A549 (cell line): Measurements from ENCODE around the gene GAS1. TPM values are rescaled to one million over a fixed set of nuclear protein-coding genes. Genes with fewer than 3 reads are reported as not detected.

Experiments used
- ATAC-seq, 2 experiments: fragments of 200-7000 bp in 1 of 2; fragments of >200 bp in 1 of 2; cut with Nextera tagmentation in 1 of 2; cut with Tn5 transposase in 1 of 2; 3 replicates each; pipeline versions ENCODE4 v1.8.0 to v1.9.1; 2018 to 2020; ENCODE audit warnings: mild to moderate bottlenecking in 1 of 2, moderate library complexity in 1 of 2
- CTCF ChIA-PET: fragments of 300-600 bp; sonication (Branson Sonifier 250); formaldehyde crosslinking; extraction: SDS; loops from one replicate; lab custom pipeline; 2021; ENCODE audit warnings: antibody characterized with exemption, inconsistent platforms; lab: Yijun Ruan, JAX
- POLR2A ChIA-PET: fragments of 350-600 bp; formaldehyde crosslinking; extraction: SDS; loops from one replicate; lab custom pipeline; 2021; ENCODE audit warnings: antibody characterized with exemption, inconsistent platforms; lab: Yijun Ruan, JAX
- DNase-seq, 2 experiments: peaks; one replicate each; pipeline versions ENCODE4 v3.0.0 to v3.0.0-alpha.2; 2011 to 2016; ENCODE audit warnings: low read depth in 1 of 2, low spot score in 1 of 2
- FAIRE-seq: peaks from 2 replicates; lab custom pipeline; 2011; peaks lifted over from hg19 to GRCh38; lab: Jason Lieb, UNC
- H3K27ac ChIP-seq, 2 experiments: fragments of >200 bp; sonication (Bioruptor Twin); formaldehyde crosslinking; 3 replicates each; pipeline ENCODE4 v1.5.1; 2016 to 2017
- H3K4me1 ChIP-seq: fragments of >200 bp; sonication (Bioruptor Twin); formaldehyde crosslinking; 3 replicates; pipeline ENCODE4 v1.6.1; 2016
- H3K4me2 ChIP-seq: fragments of >200 bp; sonication (Bioruptor Twin); formaldehyde crosslinking; 3 replicates; pipeline ENCODE4 v1.6.1; 2016
- H3K4me3 ChIP-seq: fragments of >200 bp; sonication (Bioruptor Twin); formaldehyde crosslinking; 3 replicates; pipeline ENCODE4 v1.5.1; 2016
- H3K9me3 ChIP-seq: fragments of >200 bp; sonication (Bioruptor Twin); formaldehyde crosslinking; 3 replicates; pipeline ENCODE4 v1.6.1; 2016
- CBX8 ChIP-seq: fragments of 200-600 bp; sonication (generic); IDR thresholded peaks from 2 replicates; pipeline ENCODE4 v1.6.1; 2016
- CEBPB ChIP-seq, 2 experiments: fragments of >200 bp in 1 of 2; sonication (Bioruptor Twin) in 1 of 2; formaldehyde crosslinking in 1 of 2; IDR thresholded peaks; 2 replicates each; pipeline ENCODE4 v1.6.1; 2012 to 2016
- CTCF ChIP-seq: fragments of >200 bp; sonication (Bioruptor Twin); formaldehyde crosslinking; IDR thresholded peaks from 3 replicates; pipeline ENCODE4 v1.5.1; 2016
- ESRRA ChIP-seq: fragments of 150-350 bp; IDR thresholded peaks from 2 replicates; pipeline ENCODE4 v1.6.1; 2014; ENCODE audit warnings: mild to moderate bottlenecking, low read length, borderline replicate concordance
- FOXS1 ChIP-seq: fragments of 250-450 bp; sonication (Bioruptor Pico); IDR thresholded peaks from 2 replicates; pipeline ENCODE4 v1.5.0; 2020; ENCODE audit warnings: mild to moderate bottlenecking, moderate library complexity
- GATA3 ChIP-seq: IDR thresholded peaks from 2 replicates; pipeline ENCODE4 v1.6.1; 2012; ENCODE audit warnings: borderline replicate concordance
- HDAC2 ChIP-seq: fragments of 200-600 bp; sonication (generic); IDR thresholded peaks from 2 replicates; pipeline ENCODE4 v1.6.1; 2016
- HMGXB4 ChIP-seq: fragments of 250-450 bp; sonication (Bioruptor Pico); IDR thresholded peaks from 2 replicates; pipeline ENCODE4 v1.5.0; 2021; ENCODE audit warnings: mild to moderate bottlenecking, moderate library complexity, borderline replicate concordance
- HOXB5 ChIP-seq: fragments of 250-450 bp; sonication (Bioruptor Pico); IDR thresholded peaks from 2 replicates; pipeline ENCODE4 v1.5.0; 2020; ENCODE audit warnings: mild to moderate bottlenecking, moderate library complexity
- MAX ChIP-seq: IDR thresholded peaks from 2 replicates; pipeline ENCODE4 v1.6.1; 2012
- NPAS2 ChIP-seq: fragments of 250-450 bp; sonication (Bioruptor Pico); IDR thresholded peaks from 2 replicates; pipeline ENCODE4 v1.8.0; 2022; ENCODE audit warnings: mild to moderate bottlenecking, moderate library complexity, borderline replicate concordance
- NR3C1 ChIP-seq: fragments of >200 bp; sonication (Bioruptor Twin); formaldehyde crosslinking; IDR thresholded peaks from 3 replicates; pipeline ENCODE4 v1.6.1; 2017
- PHF8 ChIP-seq: fragments of 200-600 bp; sonication (generic); IDR thresholded peaks from 2 replicates; pipeline ENCODE4 v1.6.1; 2016; ENCODE audit warnings: low read depth, mild to moderate bottlenecking, antibody characterized with exemption, moderate library complexity, borderline replicate concordance
- RARB ChIP-seq: fragments of 250-450 bp; sonication (Bioruptor Pico); IDR thresholded peaks from 2 replicates; pipeline ENCODE4 v1.8.0; 2021; ENCODE audit warnings: mild to moderate bottlenecking, moderate library complexity
- REST ChIP-seq: fragments of 200-600 bp; sonication (generic); IDR thresholded peaks from 2 replicates; pipeline ENCODE4 v1.6.1; 2016; ENCODE audit warnings: antibody characterized with exemption, mild to moderate bottlenecking, moderate library complexity
- RFX5 ChIP-seq: fragments of 450-650 bp; IDR thresholded peaks from 2 replicates; pipeline ENCODE4 v1.7.1; 2014; ENCODE audit warnings: antibody characterized with exemption, mild to moderate bottlenecking, moderate library complexity
- SMC3 ChIP-seq: fragments of >200 bp; sonication (Bioruptor Twin); formaldehyde crosslinking; IDR thresholded peaks from 3 replicates; pipeline ENCODE4 v1.6.1; 2018; ENCODE audit warnings: inconsistent platforms
- ZC3H11A ChIP-seq: fragments of 450-650 bp; IDR thresholded peaks from 2 replicates; pipeline ENCODE4 v1.6.1; 2014; ENCODE audit warnings: antibody characterized with exemption, mild to moderate bottlenecking
- ZNF302 ChIP-seq: fragments of 250-450 bp; sonication (Bioruptor Pico); IDR thresholded peaks from 2 replicates; pipeline ENCODE4 v1.9.0; 2021; ENCODE audit warnings: inconsistent platforms, mild to moderate bottlenecking, moderate library complexity
- WGBS: methylation state at CpG from one replicate; pipeline ENCODE4 v1.1.6; 2017; ENCODE audit errors: missing lambda C conversion rate; 5-methylcytosine and 5-hydroxymethylcytosine counted together
- polyA plus RNA-seq, 4 experiments: library from polyadenylated mRNA; depleted of rRNA in 3 of 4; stranded (reverse); fragments of >200 nt; fragmentation: RNase III in 1 of 4; extraction: RNeasy Plus Mini Kit Qiagen cat#74134 plus additional on column Dnase treatment in 1 of 4; gene quantifications; 2 replicates in 3 of 4; 3 replicates in 1 of 4; pipeline ENCODE4 v1.2.3, GENCODE V29; 2011 to 2017

The GAS1 gene
- polyA plus RNA-seq, 2 of the 4 experiments (the other 2 are of a cell fraction), result 0.03 TPM; not detected in 1

GRCh38 chr9:86908261-86908660, 39.0 kb downstream of the GAS1 start:
- ATAC-seq, result no peak
- Histone ChIP-seq H3K4me3 (no peak overlapping the region), H3K4me1 (no peaks in the 10 kb centered on the region), H3K9me3 (no peaks in the 10 kb centered on the region; the same call in 2 of the 3 replicates), H3K4me2 (no peak overlapping the region), H3K27ac (no peak overlapping the region)
- TF ChIP-seq CTCF, result no peak
- no peak for TF ChIP-seq MAX
- TF ChIP-seq ZNF302 (CRISPR knock-in tag), result no peak
- no peak for TF ChIP-seq SMC3
- no peak for TF ChIP-seq NPAS2 (CRISPR knock-in tag)
- no peak for TF ChIP-seq REST
- TF ChIP-seq CEBPB (IDR thresholded peaks at IDR 0.05), result no peak
- TF ChIP-seq GATA3, result no peak
- no peak for DNase-seq
- 16% methylated on average over 3 of the region's 3 CpGs for WGBS
- ChIA-PET CTCF (no interaction called here), POLR2A (no interaction called here)
- FAIRE-seq, result no peak

GRCh38 chr9:86907346-86907745, 40.0 kb downstream of the GAS1 start:
- no peaks in the 10 kb centered on the region for H3K4me1 ChIP-seq
- no peak for DNase-seq
- H3K4me2 ChIP-seq, result no peak overlapping the region
- ATAC-seq, result no peak
- POLR2A ChIA-PET, result no interaction called here
- 3% methylated on average over 1 of the region's 1 CpG for WGBS
- CTCF ChIA-PET, result no interaction called here
- no peak for FAIRE-seq
- H3K27ac ChIP-seq, result no peak overlapping the region
- H3K9me3 ChIP-seq, result no peaks in the 10 kb centered on the region; the same call in 2 of the 3 replicates
- TF ChIP-seq PHF8, result no peak
- no peak for TF ChIP-seq MAX
- TF ChIP-seq ZNF302 (CRISPR knock-in tag), result no peak
- no peak for TF ChIP-seq RFX5
- no peak for TF ChIP-seq HOXB5
- no peak for TF ChIP-seq NR3C1
- TF ChIP-seq ESRRA, result no peak
- no peak for TF ChIP-seq FOXS1 (CRISPR knock-in tag)
- no peak for TF ChIP-seq ZC3H11A
- TF ChIP-seq RARB (CRISPR knock-in tag), result no peak
- no peak for TF ChIP-seq HDAC2
- TF ChIP-seq CBX8, result no peak
- TF ChIP-seq HMGXB4 (CRISPR knock-in tag), result no peak
- no peak overlapping the region for H3K4me3 ChIP-seq
